Measurements from ENCODE around the gene PPP3CA. TPM values are rescaled to one million over a fixed set of nuclear protein-coding genes. Genes with fewer than 3 reads are reported as not detected.
A peak's percentile ranks its signal among the peaks of the same experiment; 100 is the strongest.

Gene PPP3CA
- total and polyA plus RNA-seq, 2 experiments from 2014 or later = 42.3 to 42.8 TPM

GRCh38 chr4:101040776-101041175 lies 306.6 kb downstream of the PPP3CA start:
- Histone ChIP-seq H3F3A (ENCODE audit: insufficient read depth) (no peaks in the 10 kb centered on the region), H3K36me3 (ENCODE audit: low read depth) (0 out of 2 replicates have a peak, but pooled peaks cover 3% of the 10 kb centered on the region), H3K9ac (no peak overlapping the region), H3K9me2 (ENCODE audit: insufficient read depth) (no peaks in the 10 kb centered on the region), H3K9me3 (ENCODE audit: low read depth) (no peaks in the 10 kb centered on the region), H3K79me2 (ENCODE audit: insufficient read depth) (no peaks in the 10 kb centered on the region), H2AFZ (no peak overlapping the region), H3K4me3 (no peak overlapping the region), H3K4me1 (ENCODE audit: insufficient read depth) (peaks cover 9% of the 10 kb centered on the region), H4K20me1 (ENCODE audit: insufficient read depth) (no peaks in the 10 kb centered on the region), H3K4me2 (ENCODE audit: unreplicated experiment) (no peak overlapping the region), H3K27ac (no peak overlapping the region), H3K27me3 (replicated peaks; ENCODE audit: insufficient read depth) (no peaks in the 10 kb centered on the region)
- in situ Hi-C loops (cut with MboI) = no loop called here
- DNase-seq = no peak
- TF ChIP-seq EZH2phosphoT487 (IDR thresholded peaks at IDR 0.05; ENCODE audit: insufficient read depth, low read depth) = no peak
- TF ChIP-seq EZH2 (IDR thresholded peaks at IDR 0.05; ENCODE audit: insufficient read depth, poor library complexity, severe bottlenecking) = no peak
- 81 to 88% methylated on average over 2 of the region's 2 CpGs for WGBS, 2 experiments (ENCODE audit: low coverage in 1 of 2, low lambda C conversion rate in 2 of 2, missing lambda C conversion rate in 2 of 2)

- Histone ChIP-seq H3K36me3 (ENCODE audit: low read depth) (0 out of 2 replicates have a peak, but pooled peaks cover 3% of the 10 kb centered on the region), H4K20me1 (ENCODE audit: insufficient read depth) (no peaks in the 10 kb centered on the region), H3K9ac (no peak overlapping the region), H3K9me3 (ENCODE audit: low read depth) (no peaks in the 10 kb centered on the region), H3K4me3 (no peak overlapping the region), H3K4me2 (ENCODE audit: unreplicated experiment) (no peak overlapping the region), H3K79me2 (ENCODE audit: insufficient read depth) (no peaks in the 10 kb centered on the region), H3K9me2 (ENCODE audit: insufficient read depth) (no peaks in the 10 kb centered on the region), H3K27ac (no peak overlapping the region), H3K27me3 (replicated peaks; ENCODE audit: insufficient read depth) (no peaks in the 10 kb centered on the region), H3K4me1 (ENCODE audit: insufficient read depth) (peaks cover 9% of the 10 kb centered on the region), H3F3A (ENCODE audit: insufficient read depth) (no peaks in the 10 kb centered on the region), H2AFZ (no peak overlapping the region)
- TF ChIP-seq EZH2phosphoT487 (IDR thresholded peaks at IDR 0.05; ENCODE audit: insufficient read depth, low read depth) (no peak), EZH2 (IDR thresholded peaks at IDR 0.05; ENCODE audit: insufficient read depth, poor library complexity, severe bottlenecking) (no peak)
- in situ Hi-C loops (cut with MboI) = no loop called here
- WGBS, 2 experiments (ENCODE audit: low coverage in 1 of 2, low lambda C conversion rate in 2 of 2, missing lambda C conversion rate in 2 of 2) = 92% methylated on average over 5 of the region's 5 CpGs
- DNase-seq = no peak
Observed at GRCh38 chr4:101039367-101039766, 308.0 kb downstream of the PPP3CA start.

GRCh38 chr4:101037938-101038413 lies 309.4 kb downstream of the PPP3CA start:
- Histone ChIP-seq H3K4me1 (ENCODE audit: insufficient read depth) (peaks cover 9% of the 10 kb centered on the region), H3K79me2 (ENCODE audit: insufficient read depth) (no peaks in the 10 kb centered on the region), H3K27me3 (replicated peaks; ENCODE audit: insufficient read depth) (no peaks in the 10 kb centered on the region), H3K27ac (no peak overlapping the region), H3K9me2 (ENCODE audit: insufficient read depth) (no peaks in the 10 kb centered on the region), H4K20me1 (ENCODE audit: insufficient read depth) (no peaks in the 10 kb centered on the region), H3K9ac (no peak overlapping the region), H2AFZ (no peak overlapping the region), H3K9me3 (ENCODE audit: low read depth) (no peaks in the 10 kb centered on the region), H3F3A (ENCODE audit: insufficient read depth) (no peaks in the 10 kb centered on the region), H3K36me3 (ENCODE audit: low read depth) (0 out of 2 replicates have a peak, but pooled peaks cover 3% of the 10 kb centered on the region), H3K4me3 (no peak overlapping the region), H3K4me2 (ENCODE audit: unreplicated experiment) (no peak overlapping the region)
- TF ChIP-seq EZH2phosphoT487 (IDR thresholded peaks at IDR 0.05; ENCODE audit: insufficient read depth, low read depth) (no peak), EZH2 (IDR thresholded peaks at IDR 0.05; ENCODE audit: insufficient read depth, poor library complexity, severe bottlenecking) (no peak)
- 54 to 63% methylated on average over 1 of the region's 1 CpG for WGBS, 2 experiments (ENCODE audit: low coverage in 1 of 2, low lambda C conversion rate in 2 of 2, missing lambda C conversion rate in 2 of 2)
- peak; percentile 23 for DNase-seq
- in situ Hi-C loops (cut with MboI) = no loop called here

- Histone ChIP-seq H4K20me1 (ENCODE audit: insufficient read depth) (no peaks in the 10 kb centered on the region), H3K9ac (no peak overlapping the region), H3K9me2 (ENCODE audit: insufficient read depth) (no peaks in the 10 kb centered on the region), H3K79me2 (ENCODE audit: insufficient read depth) (no peaks in the 10 kb centered on the region), H3K27ac (no peak overlapping the region), H3K4me1 (ENCODE audit: insufficient read depth) (peaks cover 9% of the 10 kb centered on the region), H3K4me3 (no peak overlapping the region), H3F3A (ENCODE audit: insufficient read depth) (no peaks in the 10 kb centered on the region), H2AFZ (no peak overlapping the region), H3K4me2 (ENCODE audit: unreplicated experiment) (no peak overlapping the region), H3K36me3 (ENCODE audit: low read depth) (0 out of 2 replicates have a peak, but pooled peaks cover 3% of the 10 kb centered on the region), H3K9me3 (ENCODE audit: low read depth) (no peaks in the 10 kb centered on the region), H3K27me3 (replicated peaks; ENCODE audit: insufficient read depth) (no peaks in the 10 kb centered on the region)
- TF ChIP-seq EZH2 (IDR thresholded peaks at IDR 0.05; ENCODE audit: insufficient read depth, poor library complexity, severe bottlenecking) (no peak), EZH2phosphoT487 (IDR thresholded peaks at IDR 0.05; ENCODE audit: insufficient read depth, low read depth) (no peak)
- in situ Hi-C loops (cut with MboI) = no loop called here
- no peak for DNase-seq
- 75 to 84% methylated on average over 3 of the region's 3 CpGs for WGBS, 2 experiments (ENCODE audit: low coverage in 1 of 2, low lambda C conversion rate in 2 of 2, missing lambda C conversion rate in 2 of 2)
Observed at GRCh38 chr4:101037249-101037648, 310.1 kb downstream of the PPP3CA start.

GRCh38 chr4:101035487-101035886 lies 311.8 kb downstream of the PPP3CA start:
- in situ Hi-C loops (cut with MboI) = no loop called here
- peaks cover 9% of the 10 kb centered on the region for H3K4me1 ChIP-seq (ENCODE audit: insufficient read depth)
- no peaks in the 10 kb centered on the region for H3K9me2 ChIP-seq (ENCODE audit: insufficient read depth)
- no peaks in the 10 kb centered on the region for H3K9me3 ChIP-seq (ENCODE audit: low read depth)
- no peaks in the 10 kb centered on the region for H3F3A ChIP-seq (ENCODE audit: insufficient read depth)
- TF ChIP-seq EZH2phosphoT487 (IDR thresholded peaks at IDR 0.05; ENCODE audit: insufficient read depth, low read depth) = no peak
- TF ChIP-seq EZH2 (IDR thresholded peaks at IDR 0.05; ENCODE audit: insufficient read depth, poor library complexity, severe bottlenecking) = no peak
- H3K36me3 ChIP-seq (ENCODE audit: low read depth) = peaks cover 15% of the 10 kb centered on the region
- H3K4me3 ChIP-seq = no peak overlapping the region
- no peak overlapping the region for H2AFZ ChIP-seq
- H4K20me1 ChIP-seq (ENCODE audit: insufficient read depth) = no peaks in the 10 kb centered on the region
- H3K27ac ChIP-seq = no peak overlapping the region
- no peak for DNase-seq
- H3K79me2 ChIP-seq (ENCODE audit: insufficient read depth) = no peaks in the 10 kb centered on the region
- H3K4me2 ChIP-seq (ENCODE audit: unreplicated experiment) = no peak overlapping the region
- H3K27me3 ChIP-seq (replicated peaks; ENCODE audit: insufficient read depth) = no peaks in the 10 kb centered on the region
- no peak overlapping the region for H3K9ac ChIP-seq
- 97 to 100% methylated on average over 2 of the region's 2 CpGs for WGBS, 2 experiments (ENCODE audit: low coverage in 1 of 2, low lambda C conversion rate in 2 of 2, missing lambda C conversion rate in 2 of 2)
